Astrocyte (in vitro differentiated cells and primary cell): Measurements from ENCODE around the gene ADARB2. TPM values are rescaled to one million over a fixed set of nuclear protein-coding genes. Genes with fewer than 3 reads are reported as not detected.

Experiments used
- DNase-seq: peaks from one replicate; pipeline ENCODE4 v3.0.0-alpha.2; 2010; ENCODE audit warnings: low read depth
- FAIRE-seq: peaks from 2 replicates; lab custom pipeline; 2011; peaks lifted over from hg19 to GRCh38; lab: Jason Lieb, UNC
- H2AFZ ChIP-seq: 2 replicates; pipeline ENCODE4 v1.6.0; 2012; ENCODE audit warnings: low read depth, low read length, inconsistent platforms
- H3K27ac ChIP-seq: 2 replicates; pipeline ENCODE4 v1.5.1; 2011; ENCODE audit warnings: low read depth, low read length, inconsistent platforms
- H3K27me3 ChIP-seq: 2 replicates; pipeline ENCODE4 v1.6.0; 2011; ENCODE audit warnings: low read length, inconsistent platforms; ENCODE audit not compliant: insufficient read depth
- H3K36me3 ChIP-seq: 2 replicates; pipeline ENCODE4 v1.5.1; 2011; ENCODE audit warnings: low read length, inconsistent platforms; ENCODE audit not compliant: insufficient read depth
- H3K4me1 ChIP-seq: 2 replicates; pipeline ENCODE4 v1.5.1; 2011; ENCODE audit warnings: low read length, inconsistent platforms; ENCODE audit not compliant: insufficient read depth
- H3K4me2 ChIP-seq: 2 replicates; pipeline ENCODE4 v1.6.0; 2012; ENCODE audit warnings: low read length, inconsistent platforms
- H3K4me3 ChIP-seq: 2 replicates; pipeline ENCODE4 v1.5.1; 2011; ENCODE audit warnings: low read depth, mild to moderate bottlenecking, low read length, inconsistent platforms; ENCODE audit not compliant: insufficient read depth
- H3K79me2 ChIP-seq: 2 replicates; pipeline ENCODE4 v1.6.0; 2012; ENCODE audit warnings: mild to moderate bottlenecking, low read length, inconsistent platforms; ENCODE audit not compliant: insufficient read depth
- H3K9ac ChIP-seq: 2 replicates; pipeline ENCODE4 v1.6.0; 2012; ENCODE audit warnings: mild to moderate bottlenecking, low read length, inconsistent platforms
- H3K9me3 ChIP-seq: 2 replicates; pipeline ENCODE4 v1.5.1; 2012; ENCODE audit warnings: low read depth, mild to moderate bottlenecking, low read length, inconsistent platforms; ENCODE audit not compliant: insufficient read depth
- H4K20me1 ChIP-seq: 2 replicates; pipeline ENCODE4 v1.6.0; 2012; ENCODE audit warnings: low read length, inconsistent platforms; ENCODE audit not compliant: insufficient read depth
- H3K27ac Mint-ChIP-seq: one replicate; pipeline ENCODE4 v1.8.0; 2021; ENCODE audit warnings: mild to moderate bottlenecking, mixed read lengths; ENCODE audit not compliant: unreplicated experiment
- H3K27me3 Mint-ChIP-seq: one replicate; pipeline ENCODE4 v1.8.0; 2021; ENCODE audit warnings: low read depth, mixed read lengths; ENCODE audit not compliant: unreplicated experiment
- H3K36me3 Mint-ChIP-seq: one replicate; pipeline ENCODE4 v1.8.0; 2021; ENCODE audit warnings: low read depth, mixed read lengths; ENCODE audit not compliant: unreplicated experiment
- H3K4me1 Mint-ChIP-seq: one replicate; pipeline ENCODE4 v1.8.0; 2021; ENCODE audit warnings: low read depth, mixed read lengths; ENCODE audit not compliant: unreplicated experiment
- H3K4me3 Mint-ChIP-seq: one replicate; pipeline ENCODE4 v1.8.0; 2021; ENCODE audit warnings: mild to moderate bottlenecking, moderate library complexity, mixed read lengths; ENCODE audit not compliant: unreplicated experiment
- H3K9me3 Mint-ChIP-seq: one replicate; pipeline ENCODE4 v1.8.0; 2021; ENCODE audit warnings: mild to moderate bottlenecking, mixed read lengths; ENCODE audit not compliant: unreplicated experiment
- EZH2 ChIP-seq: IDR thresholded peaks from 2 replicates; pipeline ENCODE4 v1.6.1; 2012; ENCODE audit warnings: mild to moderate bottlenecking, low read length, inconsistent platforms; ENCODE audit not compliant: insufficient read depth
- total RNA-seq: library from RNA; stranded (reverse); gene quantifications from 2 replicates; pipeline ENCODE4 v1.2.1, GENCODE V29; 2021
- TF ChIP-seq, protein P1 (sequence below): IDR thresholded peaks from 2 replicates; pipeline ENCODE4 v1.5.1; 2011; ENCODE audit warnings: low read depth, mild to moderate bottlenecking, inconsistent platforms, low read length, moderate library complexity; ENCODE audit not compliant: insufficient read depth

The ADARB2 gene
- total RNA-seq, 1 donor from 2014 or later = 0.18 TPM

- Histone ChIP-seq H4K20me1 (no peaks in the 10 kb centered on the region), H3K4me2 (no peak overlapping the region), H3K27me3 (no peaks in the 10 kb centered on the region), H2AFZ (no peak overlapping the region), H3K4me1 (no peaks in the 10 kb centered on the region), H3K36me3 (no peaks in the 10 kb centered on the region), H3K79me2 (no peaks in the 10 kb centered on the region), H3K9me3 (peaks cover 9% of the 10 kb centered on the region), H3K9ac (no peak overlapping the region), H3K4me3 (no peak overlapping the region), H3K27ac (no peak overlapping the region)
- no peak overlapping the region for H3K4me3 Mint-ChIP-seq
- H3K27me3 Mint-ChIP-seq = peaks cover 73% of the 10 kb centered on the region
- TF ChIP-seq, protein P1, sequence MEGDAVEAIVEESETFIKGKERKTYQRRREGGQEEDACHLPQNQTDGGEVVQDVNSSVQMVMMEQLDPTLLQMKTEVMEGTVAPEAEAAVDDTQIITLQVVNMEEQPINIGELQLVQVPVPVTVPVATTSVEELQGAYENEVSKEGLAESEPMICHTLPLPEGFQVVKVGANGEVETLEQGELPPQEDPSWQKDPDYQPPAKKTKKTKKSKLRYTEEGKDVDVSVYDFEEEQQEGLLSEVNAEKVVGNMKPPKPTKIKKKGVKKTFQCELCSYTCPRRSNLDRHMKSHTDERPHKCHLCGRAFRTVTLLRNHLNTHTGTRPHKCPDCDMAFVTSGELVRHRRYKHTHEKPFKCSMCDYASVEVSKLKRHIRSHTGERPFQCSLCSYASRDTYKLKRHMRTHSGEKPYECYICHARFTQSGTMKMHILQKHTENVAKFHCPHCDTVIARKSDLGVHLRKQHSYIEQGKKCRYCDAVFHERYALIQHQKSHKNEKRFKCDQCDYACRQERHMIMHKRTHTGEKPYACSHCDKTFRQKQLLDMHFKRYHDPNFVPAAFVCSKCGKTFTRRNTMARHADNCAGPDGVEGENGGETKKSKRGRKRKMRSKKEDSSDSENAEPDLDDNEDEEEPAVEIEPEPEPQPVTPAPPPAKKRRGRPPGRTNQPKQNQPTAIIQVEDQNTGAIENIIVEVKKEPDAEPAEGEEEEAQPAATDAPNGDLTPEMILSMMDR = no peak
- TF ChIP-seq EZH2 = no peak
- FAIRE-seq = no peak
- no peaks in the 10 kb centered on the region for H3K36me3 Mint-ChIP-seq
- no peaks in the 10 kb centered on the region for H3K9me3 Mint-ChIP-seq
- DNase-seq = no peak
- H3K4me1 Mint-ChIP-seq = no peaks in the 10 kb centered on the region
- no peak overlapping the region for H3K27ac Mint-ChIP-seq
Measured at GRCh38 chr10:1169981-1170866, 567.1 kb downstream of the ADARB2 start.

GRCh38 chr10:1169186-1169885 is 568.0 kb downstream of the ADARB2 start:
- Histone ChIP-seq H3K4me2 (no peak overlapping the region), H3K9me3 (peaks cover 9% of the 10 kb centered on the region), H4K20me1 (no peaks in the 10 kb centered on the region), H3K27me3 (no peaks in the 10 kb centered on the region), H3K4me1 (no peaks in the 10 kb centered on the region), H3K79me2 (no peaks in the 10 kb centered on the region), H3K27ac (no peak overlapping the region), H3K36me3 (no peaks in the 10 kb centered on the region), H2AFZ (no peak overlapping the region), H3K4me3 (no peak overlapping the region), H3K9ac (no peak overlapping the region)
- Mint-ChIP-seq H3K4me3 (no peak overlapping the region), H3K9me3 (no peaks in the 10 kb centered on the region), H3K27me3 (peaks cover 67% of the 10 kb centered on the region), H3K4me1 (no peaks in the 10 kb centered on the region), H3K36me3 (no peaks in the 10 kb centered on the region), H3K27ac (no peak overlapping the region)
- FAIRE-seq (no peak), DNase-seq (no peak)
- no peak for TF ChIP-seq EZH2
- TF ChIP-seq, protein P1 = no peak
